Stimulated activated CD4-positive, alpha-beta T cell treated with anti-CD3 and anti-CD28 coated beads, Interleukin-4, amount 100 ng/mL, for 48 hours (primary cell): ENCODE measurements around the gene IWS1.
"Not testable (repeated sequence)": the region's sequence is repeated elsewhere in the genome, so short reads cannot be mapped to it uniquely, and the experiment has no call there.

Experiments
- DNase-seq, 2 donors: peaks; one replicate each; pipeline ENCODE4 v3.0.0-alpha.2; 2020; ENCODE audit warnings: low read depth in 2 of 2

Gene IWS1

DNA sequence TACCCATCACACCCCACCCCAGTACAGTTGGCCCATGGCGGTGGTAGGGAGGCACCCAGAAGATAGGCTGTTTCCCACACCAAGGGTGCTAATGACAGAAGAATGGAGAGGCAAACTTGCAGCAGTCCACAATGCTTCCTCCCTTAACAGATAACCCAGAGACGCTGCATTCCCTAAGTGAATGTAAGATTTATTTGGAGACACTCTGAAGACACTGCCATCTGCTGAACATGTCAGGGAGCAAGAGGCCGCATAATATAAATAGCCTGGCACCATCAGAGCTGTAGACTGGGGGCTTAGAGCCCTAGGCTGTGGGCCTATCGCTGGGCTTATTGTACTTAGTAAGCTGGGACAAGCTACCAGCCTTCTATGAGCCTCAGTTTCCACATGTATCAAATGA is 2.2 kb upstream of the IWS1 start:
- no peak for DNase-seq

DNA sequence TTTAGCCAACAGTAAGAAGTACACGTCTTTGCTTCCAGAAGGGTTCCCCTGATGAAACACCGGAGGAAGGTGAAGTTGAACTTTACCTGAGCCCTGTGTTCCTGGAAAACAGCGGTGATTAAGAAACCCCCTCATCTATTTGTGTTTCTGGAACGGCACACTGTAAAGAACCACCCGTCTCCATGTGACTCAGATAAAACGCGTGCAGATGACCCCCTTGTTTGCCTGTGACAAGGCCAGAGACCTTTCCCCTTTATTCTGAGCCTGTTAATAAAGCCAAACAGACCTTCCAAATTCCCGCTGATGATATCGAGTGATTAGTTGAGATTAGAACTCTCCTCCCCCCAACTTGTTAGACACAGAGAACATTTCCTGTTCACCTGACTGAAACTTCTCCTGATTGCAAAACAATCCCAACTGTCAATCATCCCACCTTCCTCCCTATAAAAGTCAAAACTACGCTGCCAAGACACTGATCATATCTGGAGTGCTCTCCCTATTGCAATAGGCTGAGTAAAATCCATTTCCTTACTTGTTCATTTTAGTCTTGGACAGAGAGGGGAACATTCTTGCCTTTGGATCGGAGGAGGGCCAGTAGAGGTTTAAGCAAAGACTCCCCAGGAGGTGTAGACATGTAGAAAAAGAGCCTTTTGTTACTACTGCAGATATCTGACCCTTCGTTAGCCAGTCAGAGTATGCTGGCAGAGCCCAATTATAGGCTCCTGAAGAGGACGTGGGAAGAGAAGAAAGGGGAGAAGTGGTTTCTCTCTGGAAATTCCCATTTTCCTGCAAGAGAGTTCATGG is 914 bp upstream of the IWS1 start:
- DNase-seq = no peak

DNA sequence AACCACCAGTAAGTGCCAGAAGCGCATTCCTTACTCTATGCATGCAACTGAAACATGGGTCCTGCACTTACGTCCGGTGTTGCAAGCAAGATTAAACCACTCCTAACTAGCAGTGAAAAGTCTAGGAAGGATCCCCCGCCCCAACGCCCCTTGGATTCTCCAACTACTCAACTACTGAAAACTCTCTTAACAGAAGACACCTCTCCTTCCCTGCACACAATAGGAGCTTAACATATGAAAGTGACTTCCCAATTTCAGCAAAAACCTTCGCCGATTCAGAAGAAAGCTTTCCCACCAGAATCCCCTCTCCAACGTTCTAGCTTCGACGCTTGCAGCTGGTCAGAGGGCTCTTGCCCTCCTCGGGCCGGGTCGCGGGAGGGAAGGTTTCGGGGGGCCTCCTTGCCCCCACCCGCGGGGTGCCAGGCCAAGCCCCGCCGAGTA is 578 bp downstream of the IWS1 start:
- no peak for DNase-seq

DNA sequence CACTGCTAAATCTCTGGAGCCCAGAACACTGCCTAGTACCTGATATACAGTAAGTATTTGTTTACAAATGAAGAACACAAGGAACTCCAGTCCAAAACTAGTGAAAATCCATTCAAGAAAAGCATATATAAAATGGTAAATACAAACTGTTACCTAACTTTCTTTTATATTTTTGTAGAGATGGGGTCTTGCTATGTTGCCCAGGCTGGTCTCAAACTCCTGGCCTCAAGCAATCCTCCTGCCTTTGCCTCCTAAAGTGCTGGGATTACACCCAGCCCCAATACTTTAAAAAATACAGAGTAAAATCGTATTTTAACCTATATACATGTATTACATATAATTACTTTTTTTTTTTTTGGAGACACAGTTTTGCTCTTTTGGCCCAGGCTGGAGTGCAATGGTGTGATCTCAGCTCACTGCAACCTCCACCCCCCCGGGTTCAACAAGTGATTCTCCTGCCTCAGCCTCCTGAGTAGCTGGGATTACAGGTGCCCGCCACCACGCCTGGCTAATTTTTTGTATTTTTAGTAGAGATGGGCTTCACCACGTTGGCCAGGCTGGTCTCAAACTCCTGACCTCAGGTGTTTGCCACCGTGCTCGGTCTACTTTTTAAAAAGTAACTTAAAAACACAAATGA is 2.0 kb downstream of the IWS1 start:
- DNase-seq = not testable (repeated sequence)

DNA sequence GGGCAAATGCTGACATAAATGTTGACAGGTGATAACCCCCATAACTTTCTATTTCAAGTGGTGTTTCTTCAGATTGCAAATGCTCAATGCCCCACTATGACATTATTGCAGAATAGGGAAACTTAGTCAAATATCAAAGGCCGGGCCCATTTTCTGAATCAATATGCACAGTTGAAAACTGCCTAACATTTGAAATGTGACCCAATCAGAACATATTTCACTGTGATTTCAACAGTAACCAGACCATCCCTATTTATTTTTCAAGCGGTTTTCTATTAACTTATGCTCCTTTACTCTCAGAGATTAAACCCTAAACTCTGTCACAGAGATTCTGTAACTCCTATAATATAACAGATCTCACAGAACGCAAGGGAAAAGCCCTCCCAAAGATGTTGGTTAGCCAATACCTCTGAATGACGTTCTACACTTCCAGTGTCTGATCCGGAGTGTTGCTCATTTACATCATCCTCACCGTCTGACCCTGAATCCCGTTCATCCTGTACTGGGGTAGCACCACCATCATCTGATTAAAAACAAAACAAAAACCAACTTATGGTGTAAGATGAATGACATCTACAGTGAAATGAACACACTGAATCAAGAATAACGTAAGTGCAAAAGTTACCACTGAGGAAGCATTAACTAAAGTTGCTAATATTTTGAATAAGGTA is 2.9 kb downstream of the IWS1 start:
- DNase-seq = no peak

DNA sequence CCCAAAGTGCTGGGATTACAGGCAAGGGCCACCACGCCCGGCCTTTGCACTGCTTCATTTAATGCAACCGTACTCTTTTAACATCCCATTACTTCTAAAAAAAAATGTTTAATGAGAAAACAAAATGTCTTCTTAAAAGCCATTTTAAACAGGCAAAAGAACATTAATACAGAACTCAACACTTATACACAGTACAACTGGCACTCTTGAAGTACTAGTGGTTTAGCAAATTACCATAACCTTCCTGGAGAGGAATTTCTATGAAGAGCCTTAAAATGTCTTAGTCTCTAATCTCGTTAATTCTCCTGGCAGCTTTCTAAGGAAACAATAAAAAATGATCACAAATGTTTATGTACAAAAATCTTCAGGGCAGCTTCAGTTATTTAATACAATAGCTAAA is 5.9 kb downstream of the IWS1 start:
- DNase-seq = no peak

DNA sequence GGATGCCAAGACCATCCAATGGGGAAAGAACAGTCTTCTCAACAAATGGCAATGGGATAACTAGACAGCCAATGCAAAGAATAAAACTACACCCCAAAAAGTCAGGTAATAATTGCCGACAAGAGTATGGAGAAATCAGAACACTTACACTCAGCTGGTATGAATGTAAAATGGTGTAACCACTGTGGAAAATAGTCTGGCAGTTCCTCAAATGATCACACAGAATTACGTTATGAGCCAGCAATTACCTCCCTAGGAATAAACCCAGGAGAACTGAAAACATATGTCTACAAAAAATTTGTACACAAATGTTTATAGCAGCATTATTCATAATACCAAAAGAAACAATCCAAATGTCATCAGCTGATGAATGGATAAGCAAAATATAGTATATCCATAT is 8.8 kb downstream of the IWS1 start:
- no peak for DNase-seq

DNA sequence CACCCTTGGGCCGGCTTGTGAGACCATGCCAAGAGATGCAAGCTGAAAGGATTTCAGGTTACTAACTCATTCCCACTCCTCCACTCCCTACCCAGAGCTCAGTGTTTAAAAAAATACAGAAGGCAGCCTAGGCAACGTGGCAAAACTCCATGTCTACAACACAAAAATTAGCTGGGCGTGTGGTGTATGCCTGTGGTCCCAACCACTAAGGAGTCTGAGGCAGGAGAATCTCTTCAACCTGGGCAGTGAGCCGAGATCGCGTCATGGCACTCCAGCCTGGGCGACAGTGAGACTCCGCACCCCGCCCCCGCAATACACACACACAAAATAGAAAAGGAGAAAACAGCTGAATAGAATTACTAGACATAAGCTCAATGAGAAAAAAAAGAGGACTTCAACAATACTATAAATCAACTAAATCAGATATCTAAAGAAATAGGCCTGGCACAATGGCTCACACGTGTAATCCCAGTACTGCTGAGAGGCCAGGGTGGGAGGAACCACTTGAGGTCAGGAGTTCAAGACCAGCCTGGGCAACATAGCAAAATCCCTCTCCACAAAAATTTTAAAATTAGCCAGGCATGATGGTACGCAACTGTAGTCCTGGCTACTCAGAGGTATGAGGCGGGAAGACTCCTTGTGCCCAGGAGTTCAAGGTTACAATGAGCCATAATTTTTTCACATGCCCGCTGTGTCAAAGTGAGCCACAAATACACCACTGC is 10.1 kb downstream of the IWS1 start:
- DNase-seq = no peak

DNA sequence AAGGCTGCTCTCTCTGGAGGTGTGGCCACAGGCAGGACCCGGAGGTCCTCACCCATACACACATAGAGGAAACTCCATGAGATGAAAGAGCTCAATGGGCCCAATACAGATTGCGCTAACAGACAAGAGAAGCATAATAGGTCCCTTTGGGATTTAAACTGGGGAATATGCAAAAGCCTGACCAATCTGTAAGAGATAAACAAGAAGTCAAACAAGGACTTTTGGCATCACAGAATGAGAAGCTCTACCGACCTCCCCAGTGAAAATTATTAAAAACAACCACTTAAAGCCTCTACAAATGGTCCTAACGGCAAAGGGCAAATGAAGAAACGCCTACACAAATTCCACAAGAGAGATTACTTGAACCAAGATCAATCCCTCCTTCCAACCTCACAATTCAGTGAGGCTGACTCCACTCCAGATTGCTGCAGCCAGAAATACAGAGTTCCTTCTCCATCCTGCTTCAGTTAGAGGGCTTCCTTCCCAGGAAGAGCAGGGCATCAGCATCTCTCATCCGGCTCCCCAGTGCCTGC is 10.8 kb downstream of the IWS1 start:
- no peak for DNase-seq

DNA sequence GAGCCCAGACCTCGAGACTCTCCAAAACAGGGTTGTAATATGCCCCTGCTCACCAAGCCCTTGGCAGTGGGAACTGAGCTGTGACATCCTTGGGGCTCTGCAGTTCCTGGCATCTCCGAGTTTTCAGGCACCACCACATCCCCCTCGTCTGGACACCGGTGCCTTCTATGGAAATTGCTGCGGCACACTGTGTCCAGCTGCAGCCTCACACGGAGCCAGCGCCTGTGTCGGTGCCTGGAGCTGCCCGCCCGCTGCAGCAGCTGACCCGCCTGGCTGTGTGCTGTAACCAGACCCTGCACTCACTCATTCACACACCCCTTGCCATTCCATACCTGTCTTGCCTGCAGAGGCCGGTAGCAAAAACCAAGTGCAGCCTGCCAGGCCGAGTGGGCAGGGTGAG is 11.8 kb downstream of the IWS1 start:
- DNase-seq = no peak

DNA sequence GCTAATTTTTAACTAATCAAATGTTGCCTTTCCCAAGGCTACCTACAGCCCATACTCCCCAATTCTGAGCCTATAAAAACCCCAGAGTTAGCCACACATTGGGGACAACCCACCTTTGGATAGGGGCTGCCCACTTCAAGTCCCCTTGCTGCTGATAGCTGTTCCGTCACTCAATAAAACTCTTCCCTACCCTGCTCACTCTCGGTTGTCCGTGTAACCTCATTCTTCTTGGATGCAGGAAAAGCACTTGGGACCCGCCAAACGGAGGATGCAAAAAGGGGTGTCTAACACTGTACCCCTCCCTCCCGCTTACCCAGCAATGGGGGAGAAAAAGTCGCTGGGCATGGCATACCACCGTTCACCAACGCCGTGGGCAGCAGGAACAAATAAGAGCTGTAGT is 12.2 kb downstream of the IWS1 start:
- DNase-seq = no peak

DNA sequence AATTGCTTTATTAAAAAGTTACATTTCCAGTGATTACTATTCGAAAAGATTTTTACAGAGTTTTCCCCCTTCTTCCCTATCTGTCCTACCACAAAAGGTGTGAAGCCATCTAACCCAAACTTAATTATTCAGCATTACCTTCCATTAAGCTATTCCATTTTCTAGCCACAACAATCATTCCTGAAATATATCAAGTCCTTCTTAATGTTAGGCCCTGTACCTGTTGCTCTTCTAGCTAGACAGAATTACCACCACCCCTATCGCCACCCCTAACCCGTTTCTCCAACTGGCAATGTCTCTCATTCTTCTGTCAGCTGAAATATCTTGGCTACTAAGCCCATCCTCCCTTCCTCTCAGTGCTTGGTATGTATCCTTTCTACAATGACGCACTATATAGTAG is 13.9 kb downstream of the IWS1 start:
- DNase-seq = no peak

DNA sequence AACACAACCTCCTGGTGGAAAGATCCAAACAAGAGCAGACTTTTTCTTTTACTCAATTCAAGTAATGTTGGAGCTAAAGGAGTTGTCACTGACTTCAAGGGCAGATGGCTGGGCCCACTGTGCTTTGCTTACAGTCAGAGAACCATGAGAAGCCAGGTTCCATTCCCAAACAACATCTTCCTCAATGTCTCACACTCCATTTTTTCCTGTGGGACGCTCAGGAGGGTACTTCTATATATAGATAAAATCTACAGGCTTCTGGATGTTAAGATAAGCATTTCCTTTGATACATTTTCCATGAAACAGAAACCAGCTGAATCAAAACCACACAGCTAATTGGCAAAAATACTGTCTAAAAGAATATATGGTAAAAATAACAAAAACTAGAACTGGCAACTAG is 14.4 kb downstream of the IWS1 start:
- no peak for DNase-seq

DNA sequence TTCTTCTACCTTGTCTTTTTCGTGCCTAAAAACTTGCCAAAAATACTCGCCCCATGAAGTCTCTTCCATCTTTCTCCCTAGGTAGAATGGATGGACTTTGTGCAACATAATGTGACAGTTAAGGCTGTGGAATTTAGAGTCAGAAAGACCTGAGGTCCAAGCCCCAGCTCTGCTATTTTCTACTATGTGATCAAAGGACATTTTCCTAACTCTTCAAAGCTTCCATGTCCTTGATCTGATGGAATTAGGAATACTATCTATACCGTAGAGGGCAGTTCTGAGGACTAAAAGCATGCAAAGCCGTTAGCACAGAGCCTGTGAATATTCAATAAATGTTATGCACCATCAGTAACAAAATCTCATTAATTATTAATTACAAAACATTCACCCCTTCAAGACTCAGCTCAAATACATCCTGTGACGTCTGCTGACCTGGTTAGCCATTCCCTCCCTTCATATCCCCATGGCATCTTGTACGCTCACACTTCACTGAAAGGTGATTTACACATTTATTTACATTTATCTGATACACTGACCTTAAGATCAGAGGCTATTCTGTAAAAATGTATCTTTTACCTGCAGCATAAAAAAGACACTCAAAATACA is 15.1 kb downstream of the IWS1 start:
- no peak for DNase-seq

DNA sequence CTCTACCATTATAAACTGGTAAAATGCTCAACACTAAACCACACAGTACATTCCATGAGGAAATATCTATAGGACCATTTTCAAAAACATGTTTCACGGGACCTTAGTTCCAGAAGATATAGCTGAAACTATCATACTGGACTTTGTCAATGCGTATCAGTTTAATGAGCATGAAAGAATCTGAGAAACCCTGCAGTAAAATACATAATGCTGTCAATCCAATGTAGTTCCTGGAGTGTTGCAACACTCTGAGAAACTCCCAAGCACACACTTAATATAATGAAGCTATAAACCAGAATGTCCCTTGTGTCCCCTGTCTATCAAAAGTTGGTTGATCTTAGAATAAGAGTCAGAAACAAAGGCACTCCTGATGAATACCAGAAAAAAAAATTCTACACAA is 16.2 kb downstream of the IWS1 start:
- no peak for DNase-seq

DNA sequence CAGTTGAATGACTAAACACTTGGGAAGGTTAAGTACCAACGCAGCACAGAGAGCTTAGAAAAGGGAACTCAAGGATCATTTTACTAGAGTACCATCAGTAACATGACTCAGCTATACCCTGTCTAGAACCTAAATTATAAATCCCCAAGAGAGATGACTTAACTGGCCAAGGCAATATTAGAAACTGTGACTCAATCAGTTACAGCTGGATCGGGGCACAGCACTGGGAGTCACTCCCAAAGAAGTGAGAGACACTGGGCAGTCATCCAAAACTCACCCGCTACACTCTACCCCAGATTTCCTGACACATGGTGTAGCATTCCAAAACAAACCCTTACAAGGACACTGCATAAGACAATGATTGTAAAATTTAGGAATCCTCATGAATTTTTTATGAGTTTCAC is 17.7 kb downstream of the IWS1 start:
- no peak for DNase-seq

DNA sequence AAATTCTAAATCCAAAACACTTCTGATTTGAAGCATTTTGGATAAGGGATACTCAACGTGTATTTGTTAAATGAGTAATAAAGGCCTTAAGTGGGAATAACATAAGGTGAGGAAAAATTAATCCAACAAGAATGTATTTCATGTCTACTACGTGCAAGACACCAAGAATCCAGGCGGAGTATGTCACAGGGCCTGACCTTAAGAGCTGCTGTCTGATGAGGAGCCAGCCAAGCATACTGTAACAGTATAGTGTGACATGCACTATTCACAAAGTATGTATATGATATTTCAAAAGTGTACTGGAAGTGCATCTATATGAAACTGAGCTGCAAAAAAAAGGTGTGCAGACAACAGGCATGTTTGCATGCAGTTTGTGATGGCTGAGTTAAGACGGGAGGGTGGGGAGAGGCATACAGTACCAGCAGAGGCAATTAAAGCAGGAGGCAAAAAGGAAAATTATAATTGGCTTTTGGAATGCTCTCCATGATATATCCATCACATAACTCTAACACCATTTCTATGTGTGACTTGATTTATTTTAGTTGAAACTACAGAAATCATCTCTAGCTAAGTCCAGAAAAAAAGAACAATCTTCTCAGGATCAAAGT is 18.2 kb downstream of the IWS1 start:
- DNase-seq = no peak

DNA sequence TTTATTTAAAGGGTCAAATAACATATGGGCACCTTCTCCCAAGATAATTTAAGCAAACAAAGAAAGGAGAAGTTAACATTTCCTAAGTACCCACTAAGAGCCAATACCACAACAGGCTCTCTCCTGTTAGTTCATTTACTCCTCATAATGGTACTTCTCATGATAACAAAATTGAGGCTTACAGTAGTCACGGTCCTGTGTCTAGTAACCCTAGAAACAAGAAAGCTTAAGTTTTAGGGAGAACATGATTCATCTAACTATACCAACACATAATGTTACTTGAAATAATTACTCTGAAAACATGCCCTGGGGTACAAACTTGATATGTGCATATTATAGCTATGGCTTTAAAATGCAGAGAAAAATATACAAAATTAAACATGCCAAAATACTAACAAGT is 19.8 kb downstream of the IWS1 start:
- no peak for DNase-seq

DNA sequence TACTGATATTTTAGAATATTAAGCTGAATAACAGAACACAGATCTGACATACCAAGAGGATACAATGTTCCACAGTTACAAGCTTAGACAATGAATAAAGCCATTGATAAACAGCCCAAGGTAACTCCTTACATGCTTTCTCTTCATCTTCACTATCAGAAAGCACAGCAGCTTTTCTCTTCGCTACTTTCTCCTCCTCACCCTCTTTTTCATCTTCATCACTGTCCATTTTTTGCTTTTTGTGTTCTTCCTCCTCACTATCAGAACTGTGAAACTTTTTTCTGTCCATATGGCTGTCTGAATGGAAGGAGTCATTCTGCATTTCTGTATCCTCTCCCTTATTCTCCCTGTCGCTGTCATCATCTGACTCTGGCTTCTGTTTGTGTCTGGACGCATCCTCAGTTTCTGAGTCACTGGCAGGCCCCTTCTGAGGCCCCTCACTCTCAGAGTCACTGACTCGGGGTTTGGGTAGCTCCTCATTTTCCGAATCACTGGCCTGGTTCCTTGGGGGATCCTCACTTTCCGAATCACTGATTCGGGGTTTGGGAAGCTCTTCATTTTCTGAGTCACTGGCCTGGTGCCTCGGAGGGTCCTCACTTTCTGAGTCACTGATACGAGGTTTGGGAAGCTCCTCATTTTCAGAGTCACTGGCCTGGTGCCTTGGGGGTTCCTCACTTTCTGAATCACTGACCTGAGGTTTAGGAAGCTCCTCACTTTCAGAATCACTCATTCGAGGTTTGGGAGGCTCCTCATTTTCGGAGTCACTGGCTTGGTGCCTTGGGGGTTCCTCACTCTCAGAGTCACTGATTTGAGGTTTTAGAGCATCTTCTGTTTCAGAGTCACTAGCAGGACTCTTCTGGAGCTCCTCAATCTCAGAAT is 21.5 kb downstream of the IWS1 start:
- DNase-seq = no peak

DNA sequence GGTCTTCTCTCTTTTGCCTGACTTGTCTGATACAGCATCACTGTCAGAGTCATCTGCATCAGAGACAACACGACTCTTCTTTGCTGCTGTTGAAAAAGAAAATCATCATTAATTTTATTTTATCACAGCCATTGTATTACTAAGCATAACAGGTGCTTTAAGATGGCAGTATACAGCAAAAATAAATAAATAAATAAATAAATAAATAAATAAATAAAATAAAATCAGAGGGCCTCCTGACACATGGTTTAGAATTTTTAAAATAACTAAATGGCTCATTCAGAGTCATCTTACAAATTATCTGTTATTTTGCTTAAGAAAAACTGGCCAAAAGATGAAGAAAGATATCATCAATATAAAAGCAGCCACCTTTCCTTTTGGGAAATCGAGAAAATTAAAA is 22.8 kb downstream of the IWS1 start:
- DNase-seq = no peak
